ENCODE measurements around the gene ARL8A.
A peak's percentile ranks its signal among the peaks of the same experiment; 100 is the strongest.
"Not testable (repeated sequence)": the region's sequence is repeated elsewhere in the genome, so short reads cannot be mapped to it uniquely, and the experiment has no call there.

ARL8A gene

DNA sequence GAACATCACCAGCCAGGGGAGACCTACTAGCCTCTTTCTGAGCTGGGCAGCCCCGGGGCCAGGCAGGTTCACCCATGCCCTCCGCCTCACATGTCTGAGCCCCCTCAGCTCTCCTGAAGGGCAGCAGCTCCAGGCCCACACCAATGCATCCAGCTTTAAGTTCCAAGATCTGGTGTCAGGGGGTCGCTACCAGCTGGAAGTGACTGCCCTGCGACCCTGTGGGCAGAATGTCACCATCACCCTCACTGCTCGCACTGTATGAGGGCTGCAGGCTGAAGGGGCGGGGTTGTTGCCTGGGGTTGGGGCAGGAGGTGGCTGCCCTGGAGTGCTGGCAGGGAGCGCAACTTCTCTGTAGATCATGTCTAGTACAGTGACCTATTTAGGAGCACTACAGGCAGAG, 24.3 kb upstream of the ARL8A start:
- Histone ChIP-seq H3K36me3 (ENCODE audit: insufficient read depth, low read length) (no peaks in the 10 kb centered on the region), H3K9ac (ENCODE audit: low read depth, low read length) (no peak overlapping the region), H3K27me3 (ENCODE audit: control insufficient read depth, insufficient read depth, low read length) (peaks cover 6% of the 10 kb centered on the region), H3K4me2 (ENCODE audit: low read length) (no peak overlapping the region), H3K4me3 (ENCODE audit: low read length) (no peak overlapping the region), H3K4me1 (ENCODE audit: control insufficient read depth, insufficient read depth, low read length) (peaks cover 7% of the 10 kb centered on the region), H3K9me3 (replicated peaks; ENCODE audit: low read length) (no peaks in the 10 kb centered on the region)

DNA sequence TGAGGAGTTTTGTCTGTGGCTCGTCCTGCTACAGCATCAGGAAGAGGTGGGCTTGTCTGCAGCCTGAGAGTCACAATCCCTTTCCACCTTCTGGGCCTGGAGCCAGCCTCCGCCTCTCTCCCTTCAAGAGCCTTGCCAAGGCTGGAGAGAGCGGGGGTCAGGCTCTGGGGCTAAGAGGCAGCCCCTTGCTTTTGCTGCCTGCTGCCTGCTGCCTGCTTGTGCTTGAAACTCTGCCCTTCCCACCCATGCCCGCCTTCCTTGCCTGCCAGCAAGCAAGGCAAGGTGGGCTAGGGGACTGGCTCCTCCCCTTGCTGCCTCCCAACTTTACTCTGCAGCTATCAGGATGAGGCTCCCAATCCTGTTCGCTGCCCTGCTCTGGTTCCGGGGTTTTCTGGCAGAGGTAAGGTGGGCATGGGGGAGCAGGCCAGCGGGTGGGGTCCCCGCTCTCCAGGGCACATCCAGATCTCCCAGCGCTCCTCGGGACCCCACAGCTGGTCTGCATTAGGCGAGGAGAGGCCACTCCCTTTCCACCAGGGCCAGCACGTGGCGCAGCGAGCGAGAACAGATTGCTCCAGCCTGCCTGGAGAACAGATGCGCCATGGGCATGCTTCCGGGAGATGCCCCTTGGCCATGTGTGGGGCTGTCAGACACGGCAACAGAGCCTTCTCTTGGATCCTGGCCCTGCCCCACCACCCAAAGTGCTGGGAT, 23.3 kb upstream of the ARL8A start:
- Histone ChIP-seq H3K36me3 (ENCODE audit: insufficient read depth, low read length) (no peaks in the 10 kb centered on the region), H3K4me1 (ENCODE audit: control insufficient read depth, insufficient read depth, low read length) (peaks cover 7% of the 10 kb centered on the region), H3K9ac (ENCODE audit: low read depth, low read length) (no peak overlapping the region), H3K4me3 (ENCODE audit: low read length) (no peak overlapping the region), H3K4me2 (ENCODE audit: low read length) (peak overlapping the region; percentile 54), H3K27me3 (ENCODE audit: control insufficient read depth, insufficient read depth, low read length) (peaks cover 10% of the 10 kb centered on the region), H3K9me3 (replicated peaks; ENCODE audit: low read length) (no peaks in the 10 kb centered on the region)

DNA sequence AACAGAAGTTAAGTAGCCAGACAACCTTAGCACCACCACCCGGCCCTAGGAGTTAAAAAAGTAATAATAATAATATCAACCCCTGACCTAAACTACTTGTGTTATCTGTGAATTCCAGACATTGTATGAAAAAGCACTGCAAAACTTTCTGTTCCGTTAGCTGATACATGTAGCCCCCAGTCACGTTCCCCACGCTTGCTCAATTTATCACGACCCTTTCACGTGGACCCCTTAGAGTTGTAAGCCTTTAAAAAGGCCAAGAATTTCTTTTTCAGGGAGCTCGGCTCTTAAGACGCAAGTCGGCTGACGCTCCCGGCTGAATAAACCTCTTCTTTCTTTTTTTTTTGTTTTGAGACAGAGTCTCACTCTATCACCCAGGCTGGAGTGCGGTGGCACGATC, 22.5 kb upstream of the ARL8A start:
- H3K27me3 ChIP-seq (ENCODE audit: control insufficient read depth, insufficient read depth, low read length); H3K36me3 ChIP-seq (ENCODE audit: insufficient read depth, low read length); H3K9me3 ChIP-seq (replicated peaks; ENCODE audit: low read length); H3K4me1 ChIP-seq (ENCODE audit: control insufficient read depth, insufficient read depth, low read length); H3K4me3 ChIP-seq (ENCODE audit: low read length); H3K9ac ChIP-seq (ENCODE audit: low read depth, low read length); H3K4me2 ChIP-seq (ENCODE audit: low read length): not testable (repeated sequence)

DNA sequence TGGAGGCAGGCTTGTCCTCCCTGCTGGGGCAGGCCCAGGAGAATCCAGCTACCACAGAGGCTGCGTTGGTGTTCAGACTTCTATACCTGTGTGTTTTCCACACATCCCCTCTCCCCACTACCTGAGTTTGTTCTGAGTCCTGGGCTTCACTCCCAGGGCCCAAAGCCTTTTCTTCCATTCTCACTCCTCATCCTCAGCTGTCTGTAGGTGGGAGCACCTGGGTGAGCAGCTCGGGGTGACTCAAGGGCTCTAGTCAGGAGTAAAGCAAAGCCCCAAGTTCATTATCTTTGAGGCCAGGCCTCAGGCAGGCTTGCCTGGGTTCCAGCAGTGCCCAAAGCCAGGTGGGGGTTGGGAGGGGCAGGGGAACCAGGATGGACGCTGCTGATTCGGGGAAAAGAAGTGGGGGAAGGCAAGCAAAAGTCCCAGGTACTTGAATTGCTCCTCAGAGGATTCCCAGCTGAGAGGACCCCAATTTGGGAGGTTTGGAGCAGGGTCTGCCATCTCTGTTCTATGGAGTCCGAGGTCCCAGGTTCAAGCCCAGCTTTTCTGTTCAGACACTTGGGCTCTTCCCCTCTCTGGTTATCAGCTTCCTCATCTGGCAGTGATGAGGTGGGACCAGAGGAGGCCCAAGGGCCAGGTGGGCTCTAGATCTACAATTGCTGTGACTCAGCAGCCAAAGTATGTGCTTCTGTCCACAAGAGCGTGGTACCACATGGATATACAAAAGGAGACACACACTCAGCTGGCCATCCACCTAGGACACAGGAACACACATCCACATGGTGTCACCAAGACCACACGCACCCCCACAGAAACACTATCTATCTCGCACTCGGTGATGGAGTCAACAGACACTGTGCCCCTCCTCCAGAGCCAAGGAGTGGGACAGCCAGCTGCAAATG, 21.7 kb upstream of the ARL8A start:
- Histone ChIP-seq H3K9me3 (replicated peaks; ENCODE audit: low read length) (no peaks in the 10 kb centered on the region), H3K4me3 (ENCODE audit: low read length) (no peak overlapping the region), H3K27me3 (ENCODE audit: control insufficient read depth, insufficient read depth, low read length) (peaks cover 10% of the 10 kb centered on the region), H3K9ac (ENCODE audit: low read depth, low read length) (no peak overlapping the region), H3K36me3 (ENCODE audit: insufficient read depth, low read length) (no peaks in the 10 kb centered on the region), H3K4me2 (ENCODE audit: low read length) (no peak overlapping the region), H3K4me1 (ENCODE audit: control insufficient read depth, insufficient read depth, low read length) (peaks cover 7% of the 10 kb centered on the region)

DNA sequence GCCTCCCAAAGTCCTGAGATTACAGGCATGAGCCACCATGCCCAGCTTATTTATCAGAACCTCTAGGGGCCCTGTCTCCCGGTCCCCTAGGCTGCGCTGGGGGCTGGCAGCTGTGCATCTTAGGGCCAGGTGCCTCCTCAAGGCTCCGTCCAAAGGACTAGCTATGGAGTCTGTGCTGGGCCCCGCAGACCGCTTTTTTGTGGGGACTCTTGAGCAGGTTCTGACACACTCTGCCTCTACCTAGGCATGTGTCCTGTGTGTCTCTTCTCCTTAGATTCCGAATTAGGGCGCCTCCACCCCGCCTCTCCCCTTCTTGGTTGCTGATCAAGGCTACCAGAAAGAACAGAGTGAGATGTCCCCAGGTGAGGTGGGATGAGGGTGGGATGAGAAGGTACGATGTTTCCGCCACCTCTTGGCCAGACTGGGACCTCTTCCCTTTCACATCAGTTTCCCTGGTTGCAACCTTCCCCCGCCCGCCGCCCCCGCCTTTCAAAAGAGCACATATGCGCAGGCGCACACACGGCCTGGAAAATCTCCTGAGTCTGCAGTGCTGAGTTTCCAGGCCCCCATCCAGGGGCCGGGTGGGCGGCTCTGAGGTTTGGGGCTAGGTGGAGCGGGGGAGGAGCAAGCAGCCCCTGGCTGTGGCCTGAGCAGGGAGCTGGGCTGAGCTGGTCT, 20.9 kb upstream of the ARL8A start:
- H3K4me1 ChIP-seq (ENCODE audit: control insufficient read depth, insufficient read depth, low read length), result peaks cover 7% of the 10 kb centered on the region
- H3K36me3 ChIP-seq (ENCODE audit: insufficient read depth, low read length), result no peaks in the 10 kb centered on the region
- no peak overlapping the region for H3K9ac ChIP-seq (ENCODE audit: low read depth, low read length)
- H3K27me3 ChIP-seq (ENCODE audit: control insufficient read depth, insufficient read depth, low read length), result peaks cover 10% of the 10 kb centered on the region
- no peaks in the 10 kb centered on the region for H3K9me3 ChIP-seq (replicated peaks; ENCODE audit: low read length)
- H3K4me3 ChIP-seq (ENCODE audit: low read length), result no peak overlapping the region
- no peak overlapping the region for H3K4me2 ChIP-seq (ENCODE audit: low read length)

DNA sequence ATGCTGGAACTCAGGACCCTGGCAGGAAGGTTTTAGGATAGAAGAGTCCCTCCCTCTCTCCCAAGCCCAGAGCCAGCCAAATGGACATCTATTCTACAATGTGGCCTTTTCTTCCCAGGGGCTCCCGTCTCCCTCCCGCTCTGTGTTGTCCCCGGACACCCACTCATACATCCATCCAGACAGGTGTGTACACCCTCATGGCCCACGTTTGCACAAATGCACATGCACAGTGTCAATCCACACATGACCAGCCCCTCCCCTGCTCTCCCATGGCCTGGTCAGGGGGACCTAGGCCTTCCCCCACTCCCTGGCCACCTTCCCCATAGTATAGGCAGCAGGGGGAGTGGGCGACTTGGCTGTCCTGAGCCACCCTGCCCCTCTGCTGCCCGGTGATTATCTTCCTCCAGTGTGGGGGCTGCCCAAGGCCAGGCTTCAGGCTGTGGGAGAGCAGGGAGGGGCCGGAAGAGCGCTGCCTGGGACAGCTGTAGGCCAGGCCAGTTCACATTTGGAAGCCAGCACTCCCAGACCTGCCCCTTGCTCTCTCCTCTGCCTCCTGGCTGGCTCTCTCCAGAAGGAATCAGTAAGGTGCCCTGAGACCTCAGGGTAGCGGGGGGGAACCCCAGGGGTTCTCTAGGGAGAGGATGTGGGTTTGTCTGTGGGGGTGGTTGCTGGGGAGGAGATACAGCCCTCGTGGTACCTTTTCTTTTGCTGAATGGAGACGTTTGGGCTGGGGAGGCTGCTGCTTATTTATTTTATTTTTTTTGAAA, 19.9 kb upstream of the ARL8A start:
- H3K4me2 ChIP-seq (ENCODE audit: low read length), result no peak overlapping the region
- H3K4me3 ChIP-seq (ENCODE audit: low read length), result no peak overlapping the region
- no peak overlapping the region for H3K9ac ChIP-seq (ENCODE audit: low read depth, low read length)
- H3K9me3 ChIP-seq (replicated peaks; ENCODE audit: low read length), result no peaks in the 10 kb centered on the region
- H3K27me3 ChIP-seq (ENCODE audit: control insufficient read depth, insufficient read depth, low read length), result peaks cover 10% of the 10 kb centered on the region
- H3K4me1 ChIP-seq (ENCODE audit: control insufficient read depth, insufficient read depth, low read length), result peaks cover 7% of the 10 kb centered on the region
- no peaks in the 10 kb centered on the region for H3K36me3 ChIP-seq (ENCODE audit: insufficient read depth, low read length)

DNA sequence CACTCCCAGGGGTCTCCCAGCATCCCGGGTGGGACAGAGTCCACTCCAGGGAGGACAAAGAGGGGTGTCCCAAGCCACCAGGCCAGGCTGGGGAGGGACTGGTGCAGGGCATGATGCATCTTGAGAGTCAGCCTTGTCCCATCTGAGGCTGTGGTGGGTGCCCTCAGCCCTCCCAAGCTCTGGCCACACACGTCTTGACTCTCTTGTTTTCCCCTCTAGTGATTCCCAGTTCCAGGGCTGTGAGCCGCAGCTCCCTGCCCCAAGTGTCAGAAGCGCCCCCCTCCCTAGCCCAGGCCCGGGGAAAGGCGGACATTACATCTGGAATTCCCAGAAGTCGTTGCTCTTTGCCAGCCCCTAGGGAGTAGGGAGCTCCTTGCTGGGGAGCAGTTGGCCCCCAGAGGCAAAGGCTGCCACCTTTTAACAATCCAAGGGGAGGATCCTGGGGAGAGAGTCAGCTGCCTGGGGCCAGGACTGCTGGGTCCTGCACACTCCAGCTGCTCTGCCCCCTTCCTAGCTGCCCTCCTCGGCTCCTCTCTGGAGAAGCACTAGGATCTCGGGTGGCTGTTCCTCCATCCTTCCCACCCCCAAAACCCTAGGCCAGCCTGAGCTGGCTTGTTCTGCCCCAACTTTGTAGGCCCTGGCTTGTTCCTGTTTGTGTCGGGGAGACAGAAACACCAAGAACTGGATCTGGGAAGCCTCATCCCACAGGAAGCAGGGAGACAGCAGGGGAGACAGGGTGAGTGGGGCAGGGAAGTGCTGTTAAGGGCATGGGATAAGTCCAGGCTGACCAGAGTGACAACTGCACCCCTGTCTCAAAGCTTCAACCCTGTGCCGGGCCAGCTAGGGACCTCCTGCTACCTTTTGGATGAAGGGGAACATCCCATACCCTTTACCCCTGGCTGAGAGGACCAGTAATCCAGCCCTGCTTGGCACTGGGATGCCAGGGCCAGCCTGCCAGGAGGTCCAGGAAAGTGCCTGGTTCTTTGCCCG, 19.0 kb upstream of the ARL8A start:
- Histone ChIP-seq H3K9ac (ENCODE audit: low read depth, low read length) (no peak overlapping the region), H3K36me3 (ENCODE audit: insufficient read depth, low read length) (no peaks in the 10 kb centered on the region), H3K27me3 (ENCODE audit: control insufficient read depth, insufficient read depth, low read length) (peaks cover 10% of the 10 kb centered on the region), H3K4me2 (ENCODE audit: low read length) (no peak overlapping the region), H3K4me1 (ENCODE audit: control insufficient read depth, insufficient read depth, low read length) (peaks cover 7% of the 10 kb centered on the region), H3K4me3 (ENCODE audit: low read length) (no peak overlapping the region), H3K9me3 (replicated peaks; ENCODE audit: low read length) (no peaks in the 10 kb centered on the region)

DNA sequence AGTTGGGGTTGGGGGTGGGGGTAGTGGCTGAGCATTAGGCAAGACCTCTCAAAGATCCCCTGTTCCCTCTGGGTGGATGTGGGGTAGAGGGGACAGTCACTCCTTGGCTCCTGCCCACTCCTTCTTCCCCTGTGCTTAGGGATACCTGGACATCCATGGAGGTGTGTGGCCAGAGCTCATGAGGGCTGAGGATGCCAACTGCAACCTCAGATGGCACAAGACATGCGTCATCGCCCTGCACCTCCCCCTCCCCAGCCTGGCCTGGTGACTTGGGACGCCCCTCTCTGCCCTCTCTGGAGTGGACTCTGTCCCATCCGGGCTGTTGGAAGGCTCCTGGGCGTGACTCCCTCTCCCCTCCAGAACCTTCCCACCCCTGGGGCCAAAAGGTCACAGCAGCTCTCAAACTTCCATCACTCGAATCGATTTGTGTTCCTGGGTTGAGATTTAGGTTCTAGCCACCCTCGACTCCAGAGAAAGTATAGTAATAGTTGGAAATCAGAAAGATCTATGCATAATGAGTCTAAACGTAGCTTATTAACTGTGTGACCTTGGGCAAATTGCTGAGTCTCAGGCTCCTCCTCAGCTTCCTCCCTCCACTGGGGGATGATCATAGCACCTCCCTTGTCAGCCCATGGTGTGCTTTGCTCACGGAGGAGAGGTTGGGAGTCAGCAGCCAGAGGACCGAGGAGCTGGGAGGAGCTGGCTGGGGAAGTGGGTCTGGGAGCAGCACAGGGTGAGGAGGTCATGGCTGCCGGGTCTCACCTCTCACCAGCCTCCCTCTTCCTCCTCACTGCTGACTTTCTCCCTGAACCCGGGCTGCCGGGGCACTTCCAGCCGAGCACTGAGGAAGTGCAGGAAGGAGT, 18.1 kb upstream of the ARL8A start:
- Histone ChIP-seq H3K9ac (ENCODE audit: low read depth, low read length) (no peak overlapping the region), H3K9me3 (replicated peaks; ENCODE audit: low read length) (no peaks in the 10 kb centered on the region), H3K4me1 (ENCODE audit: control insufficient read depth, insufficient read depth, low read length) (no peaks in the 10 kb centered on the region), H3K27me3 (ENCODE audit: control insufficient read depth, insufficient read depth, low read length) (peaks cover 5% of the 10 kb centered on the region), H3K4me3 (ENCODE audit: low read length) (no peak overlapping the region), H3K36me3 (ENCODE audit: insufficient read depth, low read length) (no peaks in the 10 kb centered on the region), H3K4me2 (ENCODE audit: low read length) (no peak overlapping the region)

DNA sequence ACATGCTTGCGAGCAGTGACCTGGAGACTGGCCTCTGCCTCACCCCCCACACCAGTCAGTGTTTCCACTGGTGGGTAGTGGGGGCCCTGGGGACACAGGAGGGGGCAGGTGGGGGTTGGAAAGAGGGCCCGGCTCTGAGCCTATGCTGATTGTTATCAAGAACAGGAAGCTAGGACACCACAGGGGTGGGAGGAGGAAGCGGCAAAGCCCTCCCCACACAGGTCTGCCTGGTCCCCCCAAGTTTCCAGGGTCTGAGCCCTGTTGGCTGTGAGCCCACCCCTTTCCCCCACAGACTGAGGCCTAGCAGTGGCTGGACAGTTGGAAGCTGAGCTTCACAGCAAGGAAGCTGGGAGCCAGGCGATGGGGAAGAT, 17.5 kb upstream of the ARL8A start:
- Histone ChIP-seq H3K4me1 (ENCODE audit: control insufficient read depth, insufficient read depth, low read length) (no peaks in the 10 kb centered on the region), H3K4me2 (ENCODE audit: low read length) (no peak overlapping the region), H3K27me3 (ENCODE audit: control insufficient read depth, insufficient read depth, low read length) (peaks cover 3% of the 10 kb centered on the region), H3K36me3 (ENCODE audit: insufficient read depth, low read length) (no peaks in the 10 kb centered on the region), H3K9ac (ENCODE audit: low read depth, low read length) (no peak overlapping the region), H3K9me3 (replicated peaks; ENCODE audit: low read length) (no peaks in the 10 kb centered on the region), H3K4me3 (ENCODE audit: low read length) (no peak overlapping the region)
